SW480 (cell line): ENCODE data around the gene IRF1.
"Not testable (repeated sequence)": the region's sequence is repeated elsewhere in the genome, so short reads cannot be mapped to it uniquely, and the experiment has no call there.

Experiments
- DNase-seq: peaks from one replicate; pipeline ENCODE4 v3.0.0-alpha.2; 2016; ENCODE audit warnings: low spot score

Gene IRF1

DNA sequence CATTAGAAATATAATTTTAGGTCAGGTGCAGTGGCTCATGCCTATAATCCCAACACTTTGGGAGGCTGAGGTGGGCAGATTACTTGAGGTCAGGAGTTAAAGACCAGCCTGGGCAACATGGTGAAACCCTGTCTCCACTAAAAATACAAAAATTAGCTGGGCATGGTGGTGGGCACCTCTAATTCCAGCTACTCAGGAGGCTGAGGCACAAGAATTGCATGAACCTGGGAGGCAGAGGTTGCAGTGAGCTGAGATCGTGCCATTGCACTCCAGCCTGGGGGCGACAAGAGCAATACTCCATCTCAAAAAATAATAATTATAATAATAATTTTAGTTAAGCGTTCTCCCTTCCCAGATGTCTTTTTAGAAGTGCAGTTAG is 52.3 kb downstream of the IRF1 start:
- DNase-seq: not testable (repeated sequence)

DNA sequence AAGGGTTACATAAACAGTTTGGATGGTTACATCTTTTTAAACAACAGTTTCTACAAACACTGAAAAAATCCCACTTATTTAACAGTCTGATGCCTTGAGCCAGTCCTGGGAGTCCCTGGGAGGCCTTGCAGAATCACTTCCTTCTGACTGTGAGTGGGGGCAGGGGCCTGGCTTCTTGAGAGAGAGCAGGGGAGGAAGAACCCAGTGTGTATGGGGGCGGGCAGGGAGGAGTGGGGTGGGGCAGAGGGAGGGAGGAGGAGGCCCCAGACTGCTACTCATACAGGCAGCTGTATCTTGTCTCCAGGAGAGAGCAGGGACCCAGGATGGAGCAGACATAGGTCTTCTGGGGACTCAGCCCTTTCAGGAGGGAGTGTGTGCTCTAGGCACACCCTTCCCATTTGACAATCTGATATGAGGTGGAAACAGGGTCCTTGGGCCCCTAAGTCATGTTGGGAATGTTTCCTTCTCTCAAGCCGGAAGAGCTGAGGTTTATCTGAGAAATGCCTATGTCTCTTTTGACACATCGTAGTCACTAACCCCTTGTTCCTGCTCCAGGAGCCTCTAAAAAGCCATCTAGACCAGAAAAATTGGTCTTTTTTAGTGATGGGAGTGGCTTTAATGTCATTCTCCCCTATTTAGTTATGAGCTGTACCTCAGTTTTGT is 52.8 kb downstream of the IRF1 start:
- peak; percentile 20 for DNase-seq

DNA sequence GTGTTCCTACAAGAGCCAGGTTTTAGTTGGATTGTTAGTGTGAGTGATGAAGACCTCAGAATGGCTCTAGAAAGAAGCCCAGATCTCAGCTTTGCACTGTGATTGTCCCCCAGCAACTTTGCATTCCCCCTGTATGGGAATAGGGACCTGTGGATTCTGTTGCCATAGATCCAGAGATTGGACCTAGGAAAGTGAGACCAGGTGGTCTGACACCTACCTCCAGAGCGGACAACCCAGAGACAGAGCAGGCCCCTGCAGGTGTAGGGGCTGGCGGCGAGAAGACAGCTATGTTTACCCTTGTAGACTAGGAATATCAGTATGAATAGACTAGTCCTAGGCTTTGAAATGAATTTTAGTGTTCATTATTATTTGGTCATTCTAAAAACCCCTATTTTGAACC is 53.6 kb downstream of the IRF1 start:
- DNase-seq: no peak

DNA sequence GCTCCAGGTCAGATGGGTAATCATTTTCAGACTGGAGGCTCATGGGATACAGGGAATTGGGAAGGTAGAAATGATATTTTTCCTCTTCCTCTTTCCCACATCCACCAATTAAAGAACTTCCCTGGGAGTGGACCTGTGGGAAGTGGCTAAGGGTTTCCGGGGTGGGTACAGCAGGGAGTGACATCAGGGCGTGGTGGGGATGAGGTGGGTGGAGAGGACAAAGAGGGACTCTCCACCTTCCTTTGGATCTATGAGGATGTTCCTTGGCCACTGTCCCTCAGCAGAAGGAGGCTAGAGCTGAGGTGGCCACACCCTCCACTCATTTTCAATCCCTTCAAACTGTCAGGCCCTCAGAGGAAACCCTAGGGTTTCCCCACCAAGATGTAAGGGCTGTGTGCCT is 54.7 kb downstream of the IRF1 start:
- DNase-seq: peak; percentile 38

DNA sequence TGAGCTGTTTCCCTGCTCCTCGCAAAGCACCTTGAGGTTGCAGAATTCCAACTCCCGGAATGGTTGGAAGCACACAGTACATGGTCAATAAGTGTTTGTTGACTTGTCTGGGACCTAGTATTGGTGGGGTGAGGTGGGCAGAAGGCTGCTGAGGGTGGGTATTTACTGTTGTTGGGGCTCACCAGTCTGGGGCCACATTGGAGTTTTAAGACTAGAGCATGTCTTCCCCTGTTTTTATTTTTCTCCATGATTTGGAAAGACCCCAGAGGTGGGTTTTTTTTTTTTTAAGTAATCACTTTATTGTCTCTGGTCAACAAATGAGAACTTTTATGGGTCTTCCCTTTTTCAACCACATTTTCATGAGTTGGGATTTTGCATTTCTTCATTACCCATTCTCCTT is 55.1 kb downstream of the IRF1 start:
- DNase-seq: no peak

DNA sequence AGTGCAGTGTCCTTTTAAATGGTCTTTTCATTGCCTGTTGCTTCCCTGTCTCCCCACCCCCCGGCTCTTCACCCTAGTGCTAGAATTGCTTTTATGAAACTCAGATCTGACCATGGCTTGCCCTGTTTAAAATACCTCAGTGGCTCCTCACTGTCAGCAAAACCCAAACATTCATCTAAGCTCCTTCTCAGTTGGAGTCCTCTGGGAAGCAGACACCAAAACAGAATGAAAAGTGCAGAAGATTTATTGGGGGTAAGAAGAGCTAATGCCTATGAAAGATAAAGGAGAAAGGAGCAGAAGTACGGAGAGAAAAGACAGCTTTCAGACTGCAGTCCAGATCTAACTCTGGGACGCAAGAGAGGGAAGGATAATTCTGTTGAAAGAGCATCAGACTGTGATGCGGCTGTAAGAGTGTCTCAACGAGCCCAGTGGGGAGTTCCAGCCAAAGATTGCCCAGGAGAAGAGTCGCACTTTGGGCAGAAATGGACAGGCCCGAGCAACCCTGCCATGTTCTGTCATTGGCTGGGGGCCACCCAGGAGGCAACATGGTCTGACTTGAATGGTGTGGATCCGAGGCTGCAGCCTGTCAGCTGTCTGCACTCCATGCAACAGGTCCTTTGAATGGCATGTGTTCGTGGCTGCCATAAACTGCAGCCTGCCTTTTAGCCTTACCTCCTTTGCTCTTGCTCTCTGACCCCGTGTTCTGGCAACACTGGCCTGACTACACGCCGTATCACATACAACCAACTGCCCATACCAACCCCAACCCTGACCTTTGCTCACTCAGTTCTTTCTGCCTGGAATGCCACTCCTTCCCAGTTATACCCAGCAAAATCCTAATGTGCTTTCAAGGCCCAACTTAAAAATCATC is 55.9 kb downstream of the IRF1 start:
- no peak for DNase-seq

DNA sequence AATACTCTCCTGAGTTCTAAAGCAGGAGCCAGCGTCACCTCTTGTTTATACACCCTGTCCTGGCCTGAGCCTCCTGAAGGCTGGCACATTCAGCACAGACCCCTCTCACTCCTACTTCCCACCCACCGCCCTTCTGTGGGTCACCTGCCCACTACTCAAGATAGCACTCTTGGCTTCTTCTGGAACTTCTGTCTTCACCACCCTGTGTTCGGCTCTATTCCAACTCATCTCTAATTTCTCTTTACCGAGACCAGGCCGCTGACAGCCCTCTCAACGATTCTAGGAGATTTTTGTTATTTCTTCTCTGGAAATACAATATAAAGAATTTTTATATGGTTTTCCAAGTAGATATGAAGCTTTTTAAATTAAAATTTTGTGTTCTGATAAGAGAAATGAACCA is 57.4 kb downstream of the IRF1 start:
- no peak for DNase-seq

DNA sequence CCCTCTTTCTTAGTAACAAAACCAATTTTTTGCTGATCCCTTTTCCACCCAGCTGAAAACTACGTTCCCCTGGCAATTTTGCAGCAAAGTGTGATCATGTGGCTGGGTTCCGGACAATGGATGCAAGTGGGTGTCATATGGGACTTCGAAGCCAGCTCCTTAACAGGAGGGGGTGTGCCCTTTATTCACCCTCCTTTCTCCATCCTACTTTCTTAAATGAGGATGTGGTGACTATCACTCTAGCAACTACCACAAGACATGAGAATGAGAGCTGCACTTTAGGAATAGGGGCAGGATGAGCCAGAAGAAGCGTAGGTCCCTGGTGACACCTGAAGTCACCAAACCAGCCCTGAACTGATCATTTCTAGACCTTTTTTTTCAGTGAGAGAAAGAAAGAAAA is 58.9 kb downstream of the IRF1 start:
- no peak for DNase-seq
